Stomach (tissue), 9 donors: Measurements from ENCODE around the gene PPIF. TPM values are rescaled to one million over a fixed set of nuclear protein-coding genes. Genes with fewer than 3 reads are reported as not detected.

Experiments
- DNase-seq, 2 donors: peaks; one replicate each; pipeline versions ENCODE4 v3.0.0 to v3.0.0-alpha.2; 2013 to 2019
- H3K27ac ChIP-seq, 5 donors: fragments of 200-600 bp in 4 of 5; sonication (generic) in 4 of 5; one replicate each; pipeline ENCODE4 v1.5.1; 2013 to 2019; ENCODE audit warnings: mild to moderate bottlenecking in 1 of 5, moderate library complexity in 1 of 5
- H3K27me3 ChIP-seq, 3 donors: fragments of 200-600 bp; sonication (generic); one replicate each; pipeline ENCODE4 v1.5.1; 2017 to 2019; ENCODE audit warnings: mixed run types in 1 of 3
- H3K36me3 ChIP-seq, 4 donors: fragments of 200-600 bp; sonication (generic); 1 replicate in 3 of 4; 2 replicates in 1 of 4; pipeline ENCODE4 v1.5.1; 2016 to 2019
- H3K4me1 ChIP-seq, 4 donors: fragments of 200-600 bp; sonication (generic); one replicate each; pipeline ENCODE4 v1.5.1; 2016 to 2019
- H3K4me3 ChIP-seq, 4 donors: fragments of 200-600 bp; sonication (generic) in 3 of 4; one replicate each; pipeline ENCODE4 v1.5.1; 2016 to 2019; ENCODE audit warnings: mild to moderate bottlenecking in 1 of 4
- H3K9me3 ChIP-seq, 4 donors: fragments of 200-600 bp; sonication (generic); one replicate each; pipeline ENCODE4 v1.5.1; 2016 to 2019
- EP300 ChIP-seq: sonication (generic); formaldehyde crosslinking; IDR thresholded peaks from one replicate; pipeline ENCODE4 v1.6.1; 2017; ENCODE audit warnings: antibody characterized with exemption
- POLR2A ChIP-seq, 4 donors: fragments of 450-650 bp; IDR thresholded peaks; one replicate each; pipeline ENCODE4 v1.6.1; 2016; ENCODE audit warnings: antibody characterized with exemption in 4 of 4, control low read depth in 2 of 4, mild to moderate bottlenecking in 1 of 4, moderate library complexity in 1 of 4
- POLR2AphosphoS5 ChIP-seq, 3 donors: sonication (generic); formaldehyde crosslinking; IDR thresholded peaks; one replicate each; pipeline ENCODE4 v1.6.1; 2016; ENCODE audit warnings: antibody characterized with exemption in 3 of 3
- WGBS, 5 donors: extraction: QIAGEN DNeasy Blood & Tissue Kit in 3 of 5; methylation state at CpG; one replicate each; pipeline versions ENCODE4 v1.1.5 to v1.1.7; 2013 to 2018; 5-methylcytosine and 5-hydroxymethylcytosine counted together
- intact Hi-C: fragments of 100-400 bp; cut with DNase I; formaldehyde crosslinking; loops from one replicate; pipeline ENCODE4 v1.15.1; 2023; ENCODE audit warnings: low total_unique reads
- polyA plus RNA-seq, 3 donors: library from polyadenylated mRNA; stranded (reverse); fragments of 200-250 nt; gene quantifications; one replicate each; pipeline ENCODE4 v1.2.3, GENCODE V29; 2013
- total RNA-seq, 5 donors: library from RNA; depleted of rRNA; stranded (reverse); fragments of >200 nt; gene quantifications; one replicate each; pipeline versions ENCODE4 v1.1.0 to v1.2.3, GENCODE V29; 2014 to 2016
- TF ChIP-seq, protein P1 (sequence below), 7 experiments: fragments of 450-650 bp in 4 of 7; fragments of 200-600 bp in 3 of 7; sonication (generic) in 3 of 7; IDR thresholded peaks; one replicate each; pipeline ENCODE4 v1.5.1; 2016 to 2019; ENCODE audit warnings: antibody characterized with exemption in 7 of 7, control low read depth in 2 of 7, mild to moderate bottlenecking in 1 of 7
- donor health status: healthy with polysubstance abuse.
- donor health status: Bipolar disorder and iron deficiency.
- donor health status: healthy.

The PPIF gene
- total and polyA plus RNA-seq, 8 donors: 6.4 to 177 (median 50.8) TPM

DNA sequence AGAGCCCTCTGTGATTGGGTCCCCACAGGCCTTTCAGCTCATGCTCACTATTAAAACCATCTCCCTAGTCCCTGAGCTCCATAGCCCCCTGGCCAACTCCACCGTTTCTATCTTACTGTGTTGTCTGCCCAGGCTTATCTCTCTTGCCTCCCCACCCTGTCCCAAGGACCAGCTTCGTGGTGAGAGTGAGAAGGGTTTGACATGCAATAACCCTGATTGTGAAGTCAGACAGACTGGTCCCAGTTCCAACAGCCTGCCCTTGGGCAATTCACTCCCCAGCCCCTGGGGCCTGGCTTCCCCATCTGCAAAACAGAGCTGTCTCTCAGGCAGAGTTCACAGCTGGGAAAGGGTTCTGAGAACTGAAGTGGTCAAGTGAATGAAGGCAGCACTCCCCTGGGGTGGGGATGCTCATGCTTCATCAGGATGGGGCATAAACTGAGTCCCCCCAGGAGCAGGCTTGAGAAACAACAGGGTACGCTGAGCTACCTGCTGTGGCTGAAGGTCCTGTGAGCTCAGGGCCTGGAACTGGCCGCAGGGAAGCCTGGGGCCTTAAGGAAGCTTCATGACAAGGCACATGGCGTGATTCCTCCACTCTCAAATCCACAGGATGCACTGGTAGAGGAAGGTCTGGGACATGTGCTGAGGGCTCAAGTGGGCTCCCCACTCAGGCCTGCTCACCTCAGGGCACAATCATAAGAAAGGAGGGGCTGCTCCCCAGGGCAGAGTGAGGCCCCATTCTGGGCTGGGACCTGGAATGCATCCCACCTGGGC is 1.8 kb upstream of the PPIF start:
- intact Hi-C loops: no loop called here
- no peak for TF ChIP-seq POLR2A (IDR thresholded peaks at IDR 0.05)
- TF ChIP-seq EP300: no peak
- TF ChIP-seq POLR2AphosphoS5 (IDR thresholded peaks at IDR 0.05): no peak
- TF ChIP-seq, protein P1, sequence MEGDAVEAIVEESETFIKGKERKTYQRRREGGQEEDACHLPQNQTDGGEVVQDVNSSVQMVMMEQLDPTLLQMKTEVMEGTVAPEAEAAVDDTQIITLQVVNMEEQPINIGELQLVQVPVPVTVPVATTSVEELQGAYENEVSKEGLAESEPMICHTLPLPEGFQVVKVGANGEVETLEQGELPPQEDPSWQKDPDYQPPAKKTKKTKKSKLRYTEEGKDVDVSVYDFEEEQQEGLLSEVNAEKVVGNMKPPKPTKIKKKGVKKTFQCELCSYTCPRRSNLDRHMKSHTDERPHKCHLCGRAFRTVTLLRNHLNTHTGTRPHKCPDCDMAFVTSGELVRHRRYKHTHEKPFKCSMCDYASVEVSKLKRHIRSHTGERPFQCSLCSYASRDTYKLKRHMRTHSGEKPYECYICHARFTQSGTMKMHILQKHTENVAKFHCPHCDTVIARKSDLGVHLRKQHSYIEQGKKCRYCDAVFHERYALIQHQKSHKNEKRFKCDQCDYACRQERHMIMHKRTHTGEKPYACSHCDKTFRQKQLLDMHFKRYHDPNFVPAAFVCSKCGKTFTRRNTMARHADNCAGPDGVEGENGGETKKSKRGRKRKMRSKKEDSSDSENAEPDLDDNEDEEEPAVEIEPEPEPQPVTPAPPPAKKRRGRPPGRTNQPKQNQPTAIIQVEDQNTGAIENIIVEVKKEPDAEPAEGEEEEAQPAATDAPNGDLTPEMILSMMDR (IDR thresholded peaks at IDR 0.05): no peak
- Histone ChIP-seq H3K4me1 (peaks cover 66 to 90% (median 81%) of the 10 kb centered on the region in 4 donors), H3K4me3 (no peak overlapping the region), H3K27me3 (no peaks in the 10 kb centered on the region), H3K36me3 (peaks cover 12 to 16% (median 14%) of the 10 kb centered on the region in 4 donors), H3K9me3 (no peaks in the 10 kb centered on the region), H3K27ac (peak overlapping the region; percentile 37 to 78 (median 59))
- no peak for DNase-seq
- 64 to 77% (median 76%) methylated on average over 3 to 5 of the region's 5 CpGs for WGBS, 5 donors

DNA sequence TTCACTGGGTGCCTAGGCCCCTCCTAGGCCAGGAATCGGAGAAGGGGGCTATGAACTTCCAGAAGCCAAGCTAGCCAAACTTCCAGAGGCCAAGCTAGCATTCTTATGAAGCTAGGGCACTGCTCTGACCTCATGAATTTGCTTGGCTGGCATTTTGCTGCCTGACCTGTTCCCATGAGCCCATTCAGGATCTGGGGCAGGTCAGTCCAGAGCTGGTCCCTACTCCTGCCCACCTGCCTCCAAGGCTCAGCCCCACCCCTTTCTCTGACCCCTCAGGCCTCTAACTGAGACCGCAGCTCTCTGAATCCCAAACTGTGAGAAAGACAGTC is 1.3 kb upstream of the PPIF start:
- DNase-seq: no peak
- 89 to 100% (median 93%) methylated on average over 1 to 2 of the region's 2 CpGs for WGBS, 5 donors
- H3K4me1 ChIP-seq: peaks cover 65 to 91% (median 77%) of the 10 kb centered on the region in 4 donors
- no peaks in the 10 kb centered on the region for H3K9me3 ChIP-seq
- H3K27ac ChIP-seq: peak overlapping the region in 2 of 5 donors; percentile 66 to 78
- intact Hi-C loops: no loop called here
- H3K4me3 ChIP-seq: no peak overlapping the region
- peaks cover 17 to 22% (median 20%) of the 10 kb centered on the region in 4 donors for H3K36me3 ChIP-seq
- TF ChIP-seq POLR2AphosphoS5 (IDR thresholded peaks at IDR 0.05): no peak
- TF ChIP-seq POLR2A (IDR thresholded peaks at IDR 0.05): no peak
- TF ChIP-seq, protein P1 (IDR thresholded peaks at IDR 0.05): no peak
- TF ChIP-seq EP300: no peak
- H3K27me3 ChIP-seq: no peaks in the 10 kb centered on the region

DNA sequence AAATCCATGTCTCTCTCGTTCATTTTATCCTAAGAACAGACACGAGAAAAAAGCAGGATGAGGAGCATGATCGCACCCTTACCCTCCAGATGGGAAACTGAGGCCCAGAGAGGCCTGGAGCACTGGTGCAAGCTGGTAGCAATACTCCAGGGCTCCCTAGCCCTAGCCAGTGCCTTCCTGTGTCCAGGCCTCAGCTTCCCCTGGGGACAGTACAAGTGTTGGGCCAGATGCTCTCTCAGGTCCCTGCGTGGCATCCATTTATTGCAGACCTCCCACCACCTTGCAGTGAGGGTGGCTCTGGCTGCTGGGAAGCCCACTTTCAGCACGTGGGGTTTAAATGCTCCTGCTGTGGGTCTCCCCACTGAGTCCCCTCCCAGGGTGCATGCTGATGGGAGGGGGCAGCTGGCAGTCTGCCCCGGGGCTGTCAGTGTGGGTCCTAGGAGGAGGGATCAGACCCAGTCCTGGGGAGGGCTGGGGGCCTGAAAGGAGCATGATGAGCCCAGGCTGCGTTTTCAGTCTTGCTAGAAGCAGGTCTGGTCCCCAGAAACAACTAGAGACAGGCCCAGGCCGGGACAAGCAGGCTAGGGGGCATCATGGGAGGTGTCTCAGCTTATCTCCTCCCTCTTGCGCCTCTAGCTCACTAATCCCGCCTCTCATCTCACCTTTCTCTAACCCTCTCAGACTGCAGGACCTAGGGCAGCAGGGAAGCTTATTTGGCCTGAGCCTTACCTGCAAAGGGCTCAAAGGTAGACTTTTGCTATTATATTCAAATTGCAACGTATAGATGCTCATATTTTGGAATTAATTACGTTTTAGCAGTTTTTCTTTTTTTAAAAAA is 662 bp upstream of the PPIF start:
- Histone ChIP-seq H3K27ac (peak overlapping the region in 4 of 5 donors; percentile 91 to 96 (median 94)), H3K36me3 (peaks cover 23 to 28% (median 26%) of the 10 kb centered on the region in 4 donors), H3K4me1 (peaks cover 60 to 86% (median 71%) of the 10 kb centered on the region in 4 donors), H3K9me3 (no peaks in the 10 kb centered on the region), H3K27me3 (no peaks in the 10 kb centered on the region), H3K4me3 (peak overlapping the region in 2 of 4 donors; percentile 66 to 84)
- intact Hi-C loops: no loop called here
- DNase-seq: no peak
- WGBS, 5 donors: 59 to 62% (median 61%) methylated on average over 11 to 12 of the region's 12 CpGs
- no peak for TF ChIP-seq POLR2A (IDR thresholded peaks at IDR 0.05)
- TF ChIP-seq, protein P1 (IDR thresholded peaks at IDR 0.05): no peak
- TF ChIP-seq POLR2AphosphoS5 (IDR thresholded peaks at IDR 0.05): no peak
- no peak for TF ChIP-seq EP300

DNA sequence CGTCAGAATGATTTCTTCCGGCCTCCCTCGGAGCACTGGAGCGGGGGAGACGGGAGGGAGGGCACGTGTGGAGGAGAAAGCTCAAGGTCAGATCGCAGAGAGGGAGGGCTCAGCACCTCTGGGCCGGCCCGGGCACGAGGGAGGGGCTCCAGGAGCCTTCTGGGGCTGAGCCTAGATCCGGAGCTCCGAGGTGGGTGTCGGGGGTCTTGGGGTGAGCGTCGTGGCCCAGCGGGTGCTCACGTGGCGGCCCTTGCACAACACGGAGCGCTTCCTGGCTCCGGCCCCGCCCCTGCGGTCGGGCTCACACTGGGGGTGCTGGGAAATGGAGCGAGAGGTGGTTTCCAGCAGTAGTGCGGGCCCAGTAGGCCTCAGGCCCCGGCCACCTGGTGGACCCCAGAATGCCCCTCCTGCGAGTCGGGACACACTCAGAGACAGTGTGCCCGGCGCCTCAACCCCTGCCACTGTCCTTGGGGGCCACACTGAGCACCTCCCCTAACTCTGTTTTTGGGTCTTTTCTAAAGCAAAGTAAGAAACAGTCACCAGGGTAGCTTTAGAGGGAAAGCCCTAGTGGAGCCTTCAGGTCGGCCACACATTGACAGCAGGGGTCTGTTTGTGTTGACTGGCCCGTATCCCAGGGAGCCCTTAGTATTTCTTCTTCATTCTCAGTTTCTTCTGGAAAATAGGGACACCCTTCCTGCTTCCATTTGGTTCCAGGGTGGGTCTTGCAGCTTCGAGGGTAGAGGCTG is 798 bp downstream of the PPIF start:
- Histone ChIP-seq H3K4me3 (peak overlapping the region; percentile 66 to 93 (median 78)), H3K4me1 (peaks cover 48 to 72% (median 58%) of the 10 kb centered on the region in 4 donors), H3K36me3 (peaks cover 38 to 43% (median 41%) of the 10 kb centered on the region in 4 donors), H3K27ac (peak overlapping the region; percentile 91 to 96 (median 94)), H3K27me3 (no peaks in the 10 kb centered on the region), H3K9me3 (no peaks in the 10 kb centered on the region)
- WGBS, 5 donors: 4 to 7% (median 5%) methylated on average over 23 to 34 of the region's 34 CpGs
- intact Hi-C loops: no loop called here
- DNase-seq: peak; percentile 77 to 89
- peak in 1 of 3 donors; percentile 69 for TF ChIP-seq POLR2AphosphoS5 (IDR thresholded peaks at IDR 0.05)
- no peak for TF ChIP-seq POLR2A (IDR thresholded peaks at IDR 0.05)
